ENCODE measurements around the gene ELMO1.
A peak's percentile ranks its signal among the peaks of the same experiment; 100 is the strongest.

The ELMO1 gene

GRCh38 chr7:36969376-36969775, 479.3 kb downstream of the ELMO1 start:
- TF ChIP-seq CTCF (conservative IDR thresholded peaks at IDR 0.05; ENCODE audit: low read depth), result no peak
- no peak for DNase-seq (ENCODE audit: low spot score)
- H3K27ac ChIP-seq, result no peak overlapping the region
- ChIA-PET CTCF (interaction anchor here (0.9 to 5.4 kb wide), 2 partner anchors 213 to 229 kb away, joined by 3 to 67 read pairs; no protein-coding TSS in a partner anchor), POLR2A (ENCODE audit: low non-redundant PET) (no interaction called here)

- no peak overlapping the region for H3K27ac ChIP-seq
- peak; percentile 61 for DNase-seq (ENCODE audit: low spot score)
- CTCF ChIA-PET, result interaction anchor here (0.5 to 5.4 kb wide), 23 partner anchors 11 to 1816 kb away, joined by 3 to 67 read pairs (median 3); no protein-coding TSS in a partner anchor
- TF ChIP-seq CTCF (conservative IDR thresholded peaks at IDR 0.05; ENCODE audit: low read depth), result peak; percentile 82
- POLR2A ChIA-PET (ENCODE audit: low non-redundant PET), result no interaction called here
Measured at GRCh38 chr7:36967387-36967786, 481.3 kb downstream of the ELMO1 start.

- DNase-seq (ENCODE audit: low spot score), result no peak
- no peak for TF ChIP-seq CTCF (conservative IDR thresholded peaks at IDR 0.05; ENCODE audit: low read depth)
- no peak overlapping the region for H3K27ac ChIP-seq
- POLR2A ChIA-PET (ENCODE audit: low non-redundant PET), result interaction anchor here (0.6 kb wide), 1 partner anchor 215 kb away, joined by 4 read pairs; no protein-coding TSS in a partner anchor
- CTCF ChIA-PET, result interaction anchor here (0.6 to 5.4 kb wide), 16 partner anchors 12 to 526 kb away, joined by 3 to 67 read pairs (median 4); no protein-coding TSS in a partner anchor
Measured at GRCh38 chr7:36966636-36967035, 482.0 kb downstream of the ELMO1 start.

GRCh38 chr7:36966039-36966438, 482.6 kb downstream of the ELMO1 start:
- no peak for DNase-seq (ENCODE audit: low spot score)
- ChIA-PET CTCF (no interaction called here), POLR2A (ENCODE audit: low non-redundant PET) (no interaction called here)
- no peak for TF ChIP-seq CTCF (conservative IDR thresholded peaks at IDR 0.05; ENCODE audit: low read depth)
- no peak overlapping the region for H3K27ac ChIP-seq

GRCh38 chr7:36965625-36966024, 483.0 kb downstream of the ELMO1 start:
- ChIA-PET POLR2A (ENCODE audit: low non-redundant PET) (no interaction called here), CTCF (no interaction called here)
- TF ChIP-seq CTCF (conservative IDR thresholded peaks at IDR 0.05; ENCODE audit: low read depth), result no peak
- DNase-seq (ENCODE audit: low spot score), result no peak
- H3K27ac ChIP-seq, result no peak overlapping the region

GRCh38 chr7:36964297-36964696, 484.4 kb downstream of the ELMO1 start:
- no peak overlapping the region for H3K27ac ChIP-seq
- ChIA-PET POLR2A (ENCODE audit: low non-redundant PET) (no interaction called here), CTCF (interaction anchor here (1.3 kb wide), 1 partner anchor 234 kb away, joined by 3 read pairs; no protein-coding TSS in a partner anchor)
- TF ChIP-seq CTCF (conservative IDR thresholded peaks at IDR 0.05; ENCODE audit: low read depth), result no peak
- no peak for DNase-seq (ENCODE audit: low spot score)
